Anterior cingulate cortex (tissue), 58 donors: ENCODE results near the gene GID4.

Source experiments
- DNase-seq, 58 donors: peaks; one replicate each; lab custom pipeline; 2025; lab: John Stamatoyannopoulos, UW

The GID4 gene

GRCh38 chr17:18015593-18015992, 23.6 kb upstream of the GID4 start:
- no peak for DNase-seq

DNA sequence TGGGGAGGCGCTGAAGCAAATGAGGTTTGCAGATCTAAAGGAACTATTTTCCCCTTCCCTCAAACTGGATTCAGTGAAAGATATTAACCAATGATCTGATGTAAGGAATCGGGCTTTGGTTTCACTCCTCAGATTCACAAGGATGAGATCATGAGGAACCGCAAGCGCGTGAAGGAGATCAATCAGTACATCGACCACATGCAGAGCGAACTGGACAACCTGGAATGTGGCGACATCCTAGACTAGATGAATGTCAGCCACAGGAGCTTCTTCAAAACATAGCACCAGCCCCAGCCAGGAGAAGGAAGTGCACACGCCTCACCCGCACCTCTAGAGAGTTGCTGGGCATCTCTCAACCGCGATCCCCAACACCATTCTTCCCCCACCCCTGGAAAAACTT, 22.8 kb upstream of the GID4 start:
- DNase-seq: no peak

- no peak for DNase-seq
These were observed 21.2 kb upstream of the GID4 start for GRCh38 chr17:18017958-18018357.

DNA sequence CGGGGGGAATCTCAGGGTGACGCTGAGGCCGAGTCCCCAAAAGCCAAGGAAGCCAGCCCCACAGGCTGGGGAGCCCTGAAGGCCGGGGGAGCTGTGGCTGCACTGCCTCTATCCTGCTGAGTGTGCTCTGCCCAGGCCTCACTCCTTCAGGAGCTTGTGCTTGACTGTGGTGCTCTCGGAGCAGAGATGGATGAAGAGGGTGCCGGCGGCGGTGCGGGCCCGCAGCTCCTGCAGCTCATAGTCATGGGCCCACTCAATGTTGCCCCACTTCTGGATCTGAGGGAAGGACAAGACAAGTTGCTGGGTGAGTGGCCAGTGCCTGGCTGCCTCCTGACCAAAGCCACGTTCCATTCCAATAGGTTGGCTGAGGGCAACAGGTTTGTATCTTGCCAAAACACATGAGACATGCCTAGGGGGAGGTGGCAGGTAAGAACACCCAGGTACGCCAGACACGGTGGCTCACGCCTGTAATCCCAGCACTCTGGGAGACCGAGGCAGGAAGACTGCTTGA, 20.7 kb upstream of the GID4 start:
- DNase-seq: no peak

DNA sequence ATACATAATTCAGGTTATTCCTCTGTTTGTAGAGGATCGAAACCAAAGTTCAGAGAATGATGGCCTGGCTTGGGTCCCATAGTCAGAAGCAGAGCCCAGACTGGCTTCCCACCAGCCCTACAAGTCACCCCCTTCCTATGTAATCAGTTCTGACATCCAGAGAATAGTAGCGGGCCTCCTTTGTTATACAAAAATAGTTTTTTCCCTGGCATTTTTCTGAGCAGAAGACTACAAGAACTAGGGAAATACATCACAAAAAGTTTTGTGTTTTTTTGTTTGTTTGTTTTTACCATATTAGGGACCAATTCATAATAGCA, 19.4 kb upstream of the GID4 start:
- DNase-seq: no peak

DNA sequence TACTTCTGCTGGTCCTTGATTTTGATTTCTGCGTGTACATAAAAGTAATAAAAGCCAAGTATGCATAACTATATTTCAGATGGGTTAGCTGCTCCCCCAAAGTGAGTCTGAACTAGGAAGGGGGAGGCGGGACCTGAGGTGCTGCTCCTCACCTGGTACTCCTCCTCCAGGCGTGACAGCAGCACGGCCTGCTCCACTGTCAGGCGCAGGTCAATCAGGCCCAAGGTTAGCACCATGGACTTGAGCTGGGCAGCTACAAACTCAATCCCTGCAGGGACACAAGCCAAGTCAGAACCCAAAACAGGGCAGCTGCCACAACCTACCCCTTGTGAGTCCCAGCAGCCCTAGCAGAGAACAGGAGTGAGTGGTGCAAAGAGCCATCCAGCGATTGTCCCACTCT, 18.2 kb upstream of the GID4 start:
- DNase-seq: no peak

DNA sequence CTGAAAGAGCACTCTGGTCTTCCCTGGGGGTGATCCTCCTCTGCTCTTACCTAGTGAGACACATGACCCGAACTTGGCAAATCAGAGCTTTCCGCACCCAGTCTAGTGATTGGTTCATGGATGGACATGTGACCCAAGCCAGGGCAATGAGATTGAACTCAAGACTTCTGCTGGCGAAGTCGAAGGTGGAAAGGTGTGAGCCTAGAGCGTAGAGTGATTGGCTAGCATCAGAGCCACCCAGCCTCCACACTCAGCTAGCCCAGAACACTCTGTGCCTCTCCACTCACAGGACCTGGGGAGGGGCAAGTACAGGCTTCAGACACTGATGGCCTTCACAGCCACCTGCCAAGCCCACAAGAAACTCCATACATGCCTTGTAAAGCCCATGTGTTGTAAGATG, 17.8 kb upstream of the GID4 start:
- DNase-seq: no peak

DNA sequence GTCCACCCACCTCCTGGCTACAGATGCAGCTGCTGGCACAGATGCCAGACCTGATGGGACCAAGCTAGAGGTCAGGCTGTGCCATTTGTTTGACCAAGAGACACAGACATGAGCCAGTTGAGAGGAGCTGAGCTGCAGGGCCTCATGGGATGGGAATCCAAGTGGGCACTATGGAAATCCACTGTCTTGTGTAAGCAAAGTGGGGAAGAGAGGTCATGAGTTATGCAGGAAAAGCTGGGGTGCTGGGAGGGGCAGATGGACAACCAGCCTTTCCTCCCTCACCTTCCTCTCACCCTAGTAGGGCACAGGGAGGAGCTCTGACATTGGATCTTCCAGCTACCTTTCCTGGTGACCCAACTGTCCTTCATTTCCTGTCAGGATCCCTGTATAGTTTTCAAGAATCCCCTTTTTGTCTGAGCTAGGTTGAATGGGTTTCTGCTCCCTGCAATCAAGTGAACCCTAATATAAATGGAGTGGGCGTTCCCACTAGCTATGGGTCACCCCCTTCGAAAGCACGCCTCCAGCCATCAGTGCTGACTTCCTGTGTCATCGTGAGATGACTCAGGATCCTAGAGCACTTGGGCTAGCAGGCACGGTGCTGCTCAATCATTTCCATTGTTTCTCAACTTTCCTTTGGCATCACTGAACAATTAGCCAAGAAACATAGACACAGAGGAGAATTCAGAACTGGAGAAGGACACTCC, 13.8 kb upstream of the GID4 start:
- DNase-seq: peak in 3 of 58 donors; percentile 16 to 41 (median 21)

DNA sequence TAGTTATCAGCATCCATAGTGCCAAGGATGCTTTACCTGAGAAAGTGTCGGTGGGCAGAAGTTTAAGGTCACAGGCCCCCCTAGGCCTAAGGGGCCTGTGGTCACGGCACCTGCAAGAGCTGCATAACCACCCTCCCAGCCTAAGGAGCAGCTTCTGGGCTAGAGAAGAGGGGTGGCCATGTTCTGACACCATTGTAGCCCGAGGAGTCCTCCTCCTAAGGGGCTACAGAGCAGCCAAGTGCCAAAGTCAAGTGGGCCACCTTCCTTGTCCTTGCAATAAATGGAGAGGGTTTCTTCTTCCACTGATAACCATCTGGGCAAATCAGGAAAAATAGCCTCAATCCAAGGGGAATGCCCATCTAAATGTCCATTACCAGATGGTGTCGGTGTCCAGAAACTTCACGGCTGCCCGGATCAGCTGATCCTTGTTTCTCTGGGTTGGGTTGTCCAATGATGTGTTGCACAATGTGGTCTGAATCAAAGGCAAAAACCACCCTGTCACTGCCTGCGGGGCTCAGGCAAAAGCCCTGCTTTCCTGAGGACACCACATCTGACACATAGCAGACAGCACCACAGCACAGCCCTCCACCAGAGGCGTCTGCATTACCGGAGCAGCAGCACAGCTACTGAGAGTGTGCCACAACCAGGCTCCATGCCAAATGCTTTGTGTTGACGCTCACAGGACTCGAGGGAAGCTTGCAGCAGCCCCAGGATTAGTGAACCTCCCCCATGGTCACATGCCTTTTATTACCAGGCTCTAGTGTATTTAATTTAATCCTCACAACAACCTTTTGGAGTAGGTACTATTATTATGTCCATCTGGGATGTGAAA, 13.0 kb upstream of the GID4 start:
- DNase-seq: peak in 38 of 58 donors; percentile 4 to 71 (median 28)

DNA sequence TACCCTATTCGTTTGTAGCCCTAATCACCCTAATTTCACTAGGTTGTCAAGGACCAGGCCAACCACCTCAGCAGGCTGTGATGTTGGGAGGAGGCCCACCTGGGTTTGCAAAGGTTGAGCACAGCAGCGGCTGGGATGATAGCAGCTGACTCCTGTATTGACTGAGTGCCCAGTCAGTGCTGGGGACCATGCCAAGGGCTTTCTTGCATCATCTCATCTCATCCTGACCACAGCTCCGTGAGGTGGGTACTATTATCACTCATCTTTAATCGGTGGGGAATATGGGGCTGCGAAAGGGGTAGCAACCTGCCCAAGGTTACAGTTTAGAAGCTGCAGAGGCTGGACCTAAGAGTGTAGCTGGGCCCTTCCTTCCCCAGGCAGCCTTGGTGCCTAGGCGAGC, 11.9 kb upstream of the GID4 start:
- DNase-seq: no peak

- DNase-seq: no peak
These were observed 10.9 kb upstream of the GID4 start for GRCh38 chr17:18028114-18028951.

DNA sequence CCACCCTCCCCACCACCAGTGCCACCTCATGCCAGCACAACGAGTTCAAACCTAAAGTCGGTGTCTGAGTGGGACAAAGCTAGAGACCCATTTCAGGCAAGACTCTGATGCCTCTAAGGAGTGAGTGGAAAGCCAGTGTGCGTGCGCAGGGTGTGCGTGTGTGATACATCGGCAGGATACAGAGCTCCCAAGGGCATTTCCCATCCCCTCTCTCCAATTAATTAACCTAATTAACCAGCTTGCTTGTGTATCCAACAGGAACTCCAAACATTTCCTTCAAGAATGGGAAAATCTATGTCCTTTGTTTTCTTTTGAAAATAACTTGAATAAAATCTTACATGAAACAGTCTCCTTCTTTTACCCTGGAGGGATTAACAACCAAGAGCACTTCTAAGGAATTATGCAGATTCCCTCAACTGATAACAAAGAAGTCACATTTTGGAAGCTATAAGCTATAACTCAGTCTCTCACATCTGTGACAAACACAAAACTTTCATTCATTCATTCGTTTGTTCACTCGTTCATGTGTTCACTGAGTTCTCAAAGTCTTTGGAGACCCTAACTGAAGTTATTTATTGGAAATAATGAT, 10.2 kb upstream of the GID4 start:
- DNase-seq: no peak

DNA sequence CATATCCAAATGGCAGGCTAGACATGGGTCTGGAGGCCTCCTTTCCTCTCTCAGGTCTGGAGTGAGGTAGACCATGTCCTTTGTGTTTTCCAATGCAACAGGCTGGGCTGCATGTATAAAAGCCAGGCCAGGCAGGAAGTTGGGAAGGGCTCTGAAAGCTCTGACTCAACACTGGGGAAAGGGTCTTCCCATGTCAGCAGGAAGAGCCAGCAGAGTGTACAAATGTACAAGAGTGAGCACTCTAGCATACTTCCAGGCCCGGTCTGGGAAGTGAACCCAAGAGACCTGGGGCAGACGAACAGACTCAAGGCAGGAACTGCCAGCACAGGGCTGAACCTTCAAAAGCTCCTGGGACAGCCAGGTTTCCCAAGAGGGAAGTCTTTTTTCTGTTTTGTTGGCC, 7.3 kb upstream of the GID4 start:
- no peak for DNase-seq

GRCh38 chr17:18033442-18034099, 5.6 kb upstream of the GID4 start:
- peak in 26 of 58 donors; percentile 6 to 71 (median 24) for DNase-seq

DNA sequence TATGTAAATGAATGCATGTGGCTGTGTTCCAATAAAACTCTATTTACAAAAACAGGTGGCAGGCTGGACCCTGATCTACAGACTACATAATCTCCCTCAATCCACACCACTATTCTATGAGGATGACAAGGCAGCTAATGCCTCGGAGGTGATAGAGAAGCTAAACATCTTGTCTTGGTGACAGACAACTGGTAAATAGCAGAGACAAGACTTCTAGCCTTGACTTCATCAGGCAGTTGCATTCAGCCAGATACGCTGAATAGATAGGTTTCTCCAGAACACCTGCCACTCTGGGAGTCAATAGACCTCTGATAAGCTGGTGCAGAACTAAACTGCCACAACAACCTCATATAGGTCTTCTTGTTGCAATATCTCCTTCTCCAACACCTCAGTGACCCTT, 3.5 kb upstream of the GID4 start:
- no peak for DNase-seq

DNA sequence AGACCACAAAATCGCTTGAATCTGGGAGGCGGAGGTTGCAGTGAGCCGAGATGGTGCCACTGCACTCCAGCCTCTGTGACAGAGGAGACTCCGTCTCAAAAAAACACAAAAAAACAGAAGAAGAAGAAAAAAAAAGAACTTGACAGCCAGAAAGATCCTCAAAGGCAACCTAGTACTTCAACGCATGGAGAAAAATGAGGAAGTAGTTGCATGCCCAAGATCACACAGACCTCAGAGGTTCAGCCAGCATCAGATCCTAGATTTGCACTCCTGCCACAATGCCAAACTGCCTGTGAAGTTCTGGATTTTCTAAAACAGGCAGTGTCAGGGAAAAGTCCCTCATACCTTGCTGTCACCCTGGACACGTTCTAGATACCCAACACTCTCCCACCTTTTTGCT, 1.7 kb upstream of the GID4 start:
- DNase-seq: no peak

DNA sequence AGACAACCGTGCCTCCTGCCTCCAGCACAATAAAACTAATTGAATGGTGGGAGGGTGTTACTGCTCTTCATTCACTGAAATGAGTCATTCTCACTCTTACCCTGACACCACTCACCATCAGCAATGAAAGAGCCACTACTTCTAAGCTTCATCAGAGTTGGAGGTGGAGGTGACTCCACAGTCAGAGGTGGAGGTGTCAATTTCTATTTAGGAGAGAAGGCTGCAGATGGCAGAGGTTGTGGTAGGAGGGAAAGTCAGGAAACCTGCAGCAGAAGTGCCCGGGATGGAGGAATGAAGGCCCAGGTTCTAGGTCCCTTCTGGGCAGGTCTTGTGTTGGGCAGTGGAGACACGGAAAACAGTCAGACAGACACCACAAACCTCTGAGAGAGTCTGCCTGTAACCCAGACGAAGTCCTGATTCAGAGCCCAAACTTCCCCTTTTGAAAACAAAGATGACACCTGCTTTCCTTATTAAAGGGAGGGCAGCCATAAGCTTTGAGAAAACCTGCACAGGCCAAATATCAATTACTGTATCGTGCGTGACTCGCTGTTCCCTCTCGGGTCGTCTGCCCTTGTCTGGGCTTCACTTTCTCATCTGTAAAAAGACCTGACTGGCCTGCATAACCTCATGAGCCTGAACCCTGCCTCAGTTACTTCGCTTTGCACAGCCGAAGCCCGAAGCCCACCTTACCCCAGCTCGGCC, 908 bp upstream of the GID4 start:
- no peak for DNase-seq

- peak in 3 of 58 donors; percentile 24 to 86 (median 39) for DNase-seq
These were observed 490 bp downstream of the GID4 start for GRCh38 chr17:18039535-18040260.
